HG03457 (cell line): ENCODE results near the gene DNAJC24.

ENCODE experiments used
- ATAC-seq: cut with Tn5 transposase; IDR thresholded peaks from one replicate; pipeline ENCODE4 v1.9.1; 2021; ENCODE audit warnings: moderate number of reproducible peaks; ENCODE audit not compliant: unreplicated experiment

Gene DNAJC24

DNA sequence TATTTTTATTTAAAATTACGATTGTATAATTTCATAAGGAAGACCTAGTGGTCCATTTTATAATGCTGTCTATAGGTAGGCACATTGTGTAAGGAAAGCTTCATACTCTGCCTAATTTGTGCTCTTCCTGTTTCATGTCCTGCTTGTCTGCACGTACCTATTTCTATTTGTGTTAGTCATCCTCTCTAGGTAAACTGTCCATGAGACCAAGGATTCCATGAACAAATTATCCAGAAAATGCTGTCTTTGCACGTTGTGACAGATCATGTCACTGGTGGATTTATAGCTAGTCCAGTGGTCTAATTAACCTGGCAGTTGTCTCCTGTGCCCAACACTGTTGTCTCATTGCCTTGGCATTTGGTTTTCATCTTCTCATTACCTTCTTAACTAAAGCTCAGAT is 44.7 kb downstream of the DNAJC24 start:
- ATAC-seq, result no peak

DNA sequence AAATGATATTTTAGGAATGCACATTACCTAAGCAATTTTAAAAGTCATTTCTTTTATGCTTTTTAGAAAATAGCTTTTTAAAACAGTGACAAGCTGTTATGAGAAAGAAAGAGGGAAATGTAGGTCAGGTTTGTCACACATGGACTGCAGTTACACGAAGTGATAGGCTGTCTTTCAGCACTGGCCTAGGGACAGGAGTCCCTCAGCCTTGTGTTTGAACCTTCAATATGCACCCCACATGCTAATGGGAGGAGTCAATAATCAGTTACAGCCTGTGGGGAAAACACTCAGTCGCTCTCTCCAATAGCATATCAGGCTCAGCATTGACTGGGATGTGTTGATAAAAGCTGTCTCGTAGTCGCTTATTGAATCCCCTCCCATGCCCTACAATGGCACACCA is 45.8 kb downstream of the DNAJC24 start:
- no peak for ATAC-seq

DNA sequence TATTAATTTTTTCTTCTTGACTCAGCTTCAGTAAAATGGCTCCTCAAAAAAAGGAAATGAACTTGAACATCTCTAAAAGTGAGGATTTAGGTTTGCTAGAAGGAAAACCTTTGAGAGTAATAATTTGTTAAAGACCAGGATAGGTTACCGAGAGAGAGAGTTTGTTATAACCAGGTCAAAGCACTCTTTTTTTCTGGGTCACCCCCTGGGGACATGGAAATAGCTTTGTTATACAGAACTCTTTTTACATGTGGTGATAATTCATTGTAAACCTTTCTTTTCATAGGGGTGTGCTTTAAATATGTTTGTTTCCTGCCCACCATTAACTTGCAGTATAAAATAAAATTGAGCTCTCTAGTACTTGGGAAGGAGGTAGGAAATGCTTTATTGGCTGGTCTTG is 47.7 kb downstream of the DNAJC24 start:
- no peak for ATAC-seq

DNA sequence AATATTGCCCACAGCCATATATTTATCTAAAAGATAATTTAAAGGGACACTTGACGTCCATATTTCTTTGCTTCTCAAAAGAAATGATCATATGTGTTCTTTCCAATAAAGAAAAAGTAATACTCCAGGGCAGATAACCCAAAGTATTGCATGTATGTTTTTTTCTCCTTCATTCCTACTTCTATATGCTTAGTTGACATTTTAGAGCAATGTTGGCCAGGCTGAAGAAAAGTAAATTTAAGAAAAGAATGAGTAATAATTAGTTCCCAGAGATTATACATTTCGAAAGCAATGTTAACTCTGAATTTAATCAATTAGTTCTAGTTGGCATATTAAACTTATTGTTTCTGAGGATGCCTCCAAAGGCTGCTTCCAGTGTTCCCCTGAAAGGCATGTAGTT is 48.2 kb downstream of the DNAJC24 start:
- no peak for ATAC-seq

DNA sequence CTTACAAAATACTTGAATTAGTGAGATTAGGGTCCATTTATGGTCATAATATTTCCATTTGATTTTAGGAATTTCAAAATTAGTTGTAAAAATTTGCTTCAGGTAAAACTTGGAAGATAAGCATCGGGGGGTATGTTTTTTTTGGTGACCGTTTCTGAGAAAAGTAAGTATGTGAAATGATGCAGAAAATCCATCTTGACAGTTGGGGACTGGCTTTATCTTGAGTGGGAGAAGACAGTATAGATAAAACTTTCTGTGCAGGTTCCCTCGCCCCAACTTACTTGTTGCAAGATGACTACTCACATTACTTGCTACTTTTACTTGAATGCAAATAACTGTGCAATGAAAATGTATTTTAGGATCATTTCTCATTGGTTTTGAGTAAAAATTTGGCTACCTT is 49.5 kb downstream of the DNAJC24 start:
- ATAC-seq, result no peak

DNA sequence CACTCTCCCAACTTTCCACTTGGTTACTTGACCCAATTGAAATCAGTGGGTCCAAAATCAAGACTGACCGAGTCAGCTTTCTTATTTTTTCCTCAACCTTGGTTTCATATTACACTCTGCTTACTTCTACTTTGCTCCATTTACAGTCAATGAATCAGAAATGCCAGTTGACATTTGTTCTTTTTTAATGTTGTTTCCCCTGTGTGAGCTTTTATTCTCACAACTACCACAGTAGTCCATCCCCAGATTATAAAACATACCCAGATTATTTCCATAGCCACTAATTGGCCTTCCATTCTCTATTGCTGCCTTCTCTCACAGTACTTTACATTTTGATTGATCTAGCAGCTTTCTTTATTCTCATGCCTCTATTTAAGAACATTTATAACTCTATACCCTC is 50.0 kb downstream of the DNAJC24 start:
- ATAC-seq, result no peak

DNA sequence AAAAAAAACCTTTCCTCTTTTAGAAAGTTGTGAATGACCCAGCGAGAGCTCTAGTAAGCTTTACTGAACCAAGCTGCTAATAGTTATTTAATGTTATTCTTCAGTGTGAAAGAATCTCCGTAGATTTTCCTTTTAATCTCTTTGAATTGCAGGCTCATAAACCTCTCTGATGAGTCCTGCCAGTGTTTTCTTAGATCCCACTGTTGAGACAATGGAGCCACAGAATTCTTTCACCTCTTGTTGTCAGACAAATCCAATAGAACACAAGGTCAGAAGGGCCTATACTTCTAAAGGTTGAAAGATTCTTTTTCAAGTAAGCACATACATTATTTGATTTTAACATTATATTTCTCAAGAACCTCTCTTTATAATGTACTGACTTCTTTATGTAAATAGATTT is 52.2 kb downstream of the DNAJC24 start:
- no peak for ATAC-seq

DNA sequence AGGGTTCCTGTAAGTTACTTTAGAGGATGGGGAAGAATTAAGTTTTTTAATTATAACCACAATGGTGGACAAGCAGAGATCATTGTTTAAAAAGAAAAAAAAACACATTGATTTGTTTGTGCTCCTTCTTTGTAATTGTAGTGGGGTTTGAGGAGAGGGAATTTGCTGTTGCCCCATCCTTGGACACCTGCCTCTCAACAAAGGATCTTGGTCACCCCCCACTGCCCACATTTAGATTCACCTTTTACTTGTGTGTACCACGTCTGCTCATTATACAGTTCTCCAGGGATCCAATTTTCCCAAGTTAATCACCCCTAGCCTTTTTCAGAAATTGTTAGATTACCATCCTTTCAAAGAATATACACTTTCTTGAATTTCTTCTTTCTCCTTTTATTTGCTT is 53.0 kb downstream of the DNAJC24 start:
- no peak for ATAC-seq

DNA sequence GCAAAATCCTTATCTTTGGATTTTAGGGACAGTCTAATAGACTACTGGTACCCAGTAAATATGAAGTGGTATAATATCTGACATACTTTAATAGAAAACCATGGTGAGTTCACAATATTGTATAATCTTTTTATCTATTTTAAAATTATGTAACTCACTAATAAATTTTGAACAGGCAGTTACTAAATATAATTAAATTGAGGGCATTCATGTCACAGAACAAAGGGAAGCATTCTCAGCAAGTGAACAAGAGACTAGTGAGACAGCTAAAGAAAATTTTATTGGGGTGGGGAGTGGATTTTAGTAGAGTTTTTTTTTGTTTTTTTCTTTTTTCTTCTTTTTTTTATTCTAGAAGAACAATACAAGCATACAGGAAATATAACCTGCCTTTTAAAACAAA is 55.0 kb downstream of the DNAJC24 start:
- no peak for ATAC-seq

DNA sequence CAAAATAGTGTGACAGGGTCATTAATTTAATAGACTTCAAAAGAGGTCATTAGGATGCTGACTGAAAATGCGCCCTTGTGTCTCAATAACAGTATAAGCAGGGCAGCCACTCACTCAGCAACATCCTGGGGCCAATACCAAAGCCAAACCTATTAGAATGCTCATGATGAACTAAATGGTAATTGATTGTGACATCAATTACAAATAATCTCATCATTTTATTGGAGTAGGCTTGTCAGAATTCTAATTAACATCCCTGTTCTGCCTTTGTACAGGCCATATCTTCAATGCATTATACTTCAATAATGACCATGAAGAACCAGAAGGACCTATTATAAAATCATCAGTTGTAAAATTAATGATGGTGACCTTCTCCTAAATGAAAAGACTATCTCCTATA is 64.2 kb downstream of the DNAJC24 start:
- ATAC-seq, result no peak

DNA sequence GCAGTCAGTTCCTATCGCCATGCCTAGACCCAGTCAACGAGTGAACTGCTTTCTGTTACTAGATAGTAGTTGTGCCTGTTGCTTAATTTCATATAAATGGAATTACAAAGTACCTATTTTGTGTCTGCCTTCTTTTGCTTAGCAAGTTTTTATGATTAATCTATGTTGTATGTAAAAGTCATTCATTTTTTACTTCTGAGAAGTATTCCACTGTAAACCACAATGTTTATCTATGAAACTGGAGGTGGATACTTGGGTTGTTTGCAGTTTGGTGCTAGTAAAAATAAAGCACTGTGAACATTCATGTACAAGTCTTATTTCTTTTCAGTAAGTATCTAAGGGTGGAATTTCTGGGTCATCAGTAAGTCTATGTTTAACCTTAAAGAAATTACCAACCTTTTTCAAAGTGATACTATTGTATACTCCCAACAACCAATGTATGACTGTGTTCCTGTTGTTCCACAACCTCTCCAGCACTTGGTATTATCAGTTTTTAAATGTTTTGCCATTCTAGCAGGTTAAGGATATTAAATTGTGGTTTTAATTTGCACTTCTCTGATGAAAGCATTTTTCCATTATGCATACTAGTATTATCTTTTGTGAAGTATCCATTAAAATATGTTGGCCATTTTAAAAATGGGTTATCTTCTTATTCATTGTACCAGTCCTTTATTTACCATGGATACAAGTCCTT is 68.2 kb downstream of the DNAJC24 start:
- ATAC-seq, result no peak

DNA sequence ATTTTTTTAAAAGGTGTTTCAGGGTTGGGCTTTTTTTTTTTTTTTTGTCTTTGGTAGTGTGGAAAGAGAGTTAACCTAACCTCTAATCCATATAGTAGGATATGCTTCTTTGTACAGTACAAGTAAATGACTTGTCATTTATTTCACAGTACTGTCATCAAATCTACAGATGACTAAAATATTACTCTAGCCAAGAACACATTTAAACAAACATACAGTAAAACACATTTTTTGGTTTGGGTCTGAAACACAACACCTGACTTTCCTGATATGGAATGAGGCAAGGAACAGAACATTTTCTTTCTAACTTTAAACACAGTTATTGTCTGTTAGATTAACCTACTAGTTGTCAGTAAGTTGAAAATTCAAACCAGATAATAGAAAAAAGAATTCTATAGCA is 71.6 kb downstream of the DNAJC24 start:
- ATAC-seq, result no peak

DNA sequence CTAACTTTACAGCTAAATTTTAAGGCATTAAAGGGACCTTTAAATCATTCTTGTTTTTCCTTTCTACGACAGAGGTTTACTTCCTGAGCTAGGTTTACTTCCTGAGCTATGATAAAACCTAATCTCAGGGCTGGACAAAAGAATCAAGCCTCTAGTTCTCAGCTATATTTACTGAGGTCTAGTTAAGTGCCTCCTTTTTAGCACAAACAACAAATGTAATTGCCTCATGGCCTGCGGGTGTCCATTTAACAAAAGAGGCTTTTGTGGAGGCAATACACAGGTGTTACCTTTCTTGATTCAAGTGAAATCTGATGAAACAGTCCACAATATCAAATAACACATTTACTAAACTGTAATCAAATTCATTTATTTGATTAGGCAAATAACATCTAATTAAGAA is 72.4 kb downstream of the DNAJC24 start:
- ATAC-seq, result no peak

DNA sequence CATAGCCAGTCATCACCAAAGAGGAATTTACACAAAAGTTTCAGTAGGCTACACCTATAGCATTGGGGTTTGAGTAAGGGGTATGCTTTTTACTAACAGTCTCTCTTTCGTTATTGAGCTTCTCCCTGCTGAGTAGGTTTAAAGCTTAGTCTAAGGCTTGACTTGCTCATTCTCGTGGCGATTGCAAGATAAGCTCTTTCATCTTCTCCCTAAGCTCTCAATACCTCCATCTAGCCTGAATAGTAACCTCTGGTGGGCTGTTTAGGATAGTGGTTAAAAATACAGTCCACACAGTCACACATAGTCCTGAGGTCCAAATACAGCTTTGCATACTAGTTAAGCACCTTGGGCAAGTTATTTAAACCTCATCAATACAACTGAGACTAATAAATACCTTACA is 74.1 kb downstream of the DNAJC24 start:
- ATAC-seq, result no peak

DNA sequence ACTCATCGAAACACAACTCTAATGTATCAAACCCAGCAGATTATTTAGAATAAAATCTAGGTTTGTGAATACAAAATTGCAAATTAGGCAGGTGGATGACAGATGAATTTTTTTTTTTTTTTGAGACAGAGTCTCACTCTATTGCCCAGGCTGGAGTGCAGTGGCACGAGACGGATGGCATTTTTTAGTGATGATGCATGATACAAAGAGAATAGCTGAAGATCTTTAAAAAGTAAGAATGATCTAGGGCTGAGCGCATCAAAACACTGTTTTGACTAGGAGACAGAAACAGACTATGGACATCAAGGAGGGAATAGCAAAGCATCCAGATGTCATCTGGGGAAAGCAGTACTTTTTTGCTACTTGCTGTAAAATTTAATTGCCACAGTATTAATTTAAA is 76.0 kb downstream of the DNAJC24 start:
- no peak for ATAC-seq

DNA sequence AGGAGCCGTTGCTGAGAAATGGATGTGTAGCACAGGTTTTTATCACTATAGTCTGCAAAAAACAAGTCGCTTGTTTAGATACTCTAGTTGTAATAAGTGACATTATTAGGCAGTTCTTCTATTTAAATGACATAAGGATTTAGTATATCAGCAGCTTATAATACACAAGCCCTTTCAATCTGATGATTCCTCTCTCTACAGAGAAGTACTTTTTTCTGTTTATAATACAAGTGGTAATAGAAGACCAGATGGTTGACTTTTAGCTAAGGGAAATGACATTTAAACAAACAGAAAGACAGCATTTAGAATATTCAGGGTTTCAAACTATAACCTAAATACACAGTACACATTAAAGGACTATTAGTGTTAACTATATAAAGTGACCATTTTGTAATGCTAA is 79.4 kb downstream of the DNAJC24 start:
- no peak for ATAC-seq

DNA sequence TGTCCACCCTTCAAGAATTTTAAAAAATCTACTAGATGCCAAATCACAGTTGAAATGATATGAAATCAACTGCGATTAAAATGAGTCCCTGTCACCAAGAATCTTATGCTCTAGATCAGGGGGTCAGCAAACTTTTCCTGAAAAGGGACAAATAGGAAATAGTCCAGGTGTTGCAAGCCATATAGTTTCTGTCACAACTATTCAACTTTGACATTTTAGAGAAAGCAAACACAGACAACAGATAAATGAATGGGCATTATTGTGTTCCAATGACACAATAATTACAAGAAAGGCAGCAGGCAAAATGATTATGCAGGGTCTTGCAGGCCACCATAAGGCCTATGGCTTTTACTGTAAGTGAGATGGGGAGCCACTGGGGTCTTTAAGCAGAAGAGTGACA is 81.2 kb downstream of the DNAJC24 start:
- ATAC-seq, result no peak

DNA sequence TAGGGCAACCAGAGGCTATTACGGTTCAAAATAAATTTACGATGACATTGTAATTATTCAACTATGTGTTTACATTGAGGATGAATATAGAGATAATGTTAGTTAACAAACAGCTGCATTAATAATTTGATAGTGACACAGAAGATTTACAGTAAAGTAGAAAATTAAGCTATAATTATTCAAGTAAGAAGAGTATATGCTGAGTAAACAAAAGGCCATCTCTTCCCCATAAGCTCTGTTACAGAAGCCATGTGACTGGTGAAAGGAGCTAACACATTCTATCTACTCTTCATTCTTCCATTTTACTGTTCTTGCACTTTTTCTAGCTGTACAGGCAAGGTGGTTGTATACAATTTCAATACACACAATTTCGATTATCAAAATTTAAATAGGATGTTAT is 85.5 kb downstream of the DNAJC24 start:
- ATAC-seq, result no peak

DNA sequence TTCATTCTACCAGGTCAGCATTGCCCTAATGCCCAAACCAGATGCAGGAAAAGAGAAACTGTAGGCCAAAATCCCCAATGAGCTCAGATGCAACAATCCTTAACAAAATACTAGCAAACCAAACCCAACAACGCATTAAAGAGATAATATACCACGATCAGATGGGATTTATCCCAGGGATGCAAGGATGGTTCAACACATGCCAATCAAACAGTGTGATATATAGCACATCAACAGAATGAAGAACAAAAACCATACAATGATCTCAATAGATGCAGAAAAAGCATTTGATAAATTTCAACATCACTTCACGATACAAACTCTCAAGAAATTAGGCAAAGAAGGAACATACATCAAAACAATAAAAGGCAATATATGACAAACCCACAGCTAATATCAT is 94.8 kb downstream of the DNAJC24 start:
- no peak for ATAC-seq

DNA sequence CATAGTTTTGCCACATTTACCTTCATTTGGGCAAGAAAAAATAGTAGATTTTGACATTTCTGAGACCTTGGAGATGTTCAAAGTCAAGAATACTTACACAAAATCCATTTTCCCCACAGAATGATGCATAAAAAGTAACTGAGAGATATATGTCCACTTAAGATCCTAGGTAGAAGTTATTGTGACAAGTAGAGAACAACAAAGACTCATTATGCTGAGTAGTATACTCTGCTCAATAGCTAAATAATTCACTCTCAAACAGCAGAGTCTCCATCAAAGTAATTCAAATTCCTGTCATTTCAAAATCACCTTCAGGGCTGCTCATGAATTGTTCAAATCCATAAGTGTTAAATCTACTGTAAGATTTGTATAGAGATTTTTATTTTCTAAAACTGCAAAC is 104.4 kb downstream of the DNAJC24 start:
- no peak for ATAC-seq

DNA sequence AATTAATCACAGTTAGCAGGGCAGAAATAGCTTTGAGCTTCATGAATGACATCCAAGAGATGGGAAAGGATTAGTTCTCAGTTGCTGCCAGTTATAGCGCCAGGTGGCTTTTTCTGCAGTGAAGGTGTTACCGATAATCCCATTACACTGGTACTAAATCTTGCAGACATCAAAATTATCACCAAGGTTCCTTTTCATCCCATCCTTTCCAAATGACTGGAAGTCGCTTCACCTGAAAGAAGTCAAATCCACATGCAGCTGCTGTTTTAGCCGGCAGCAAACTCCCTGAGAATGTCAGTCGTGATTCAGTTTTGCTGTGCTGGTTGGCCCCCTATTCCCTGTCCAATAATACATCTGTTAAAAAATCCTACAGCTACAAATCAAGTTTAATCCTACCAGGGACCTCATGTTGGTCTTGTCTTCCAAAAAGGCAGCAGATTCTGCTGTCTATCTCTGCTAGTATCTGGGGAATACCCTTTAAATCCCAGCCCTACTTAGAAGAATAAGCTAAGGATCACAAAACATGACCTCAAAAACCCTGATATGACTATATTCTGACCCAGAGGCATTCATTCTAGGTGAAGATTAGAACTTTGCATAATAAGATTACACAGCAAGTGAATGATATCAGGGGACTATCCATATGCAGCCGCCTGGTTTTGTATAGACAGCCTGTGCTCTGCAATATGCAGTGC is 108.0 kb downstream of the DNAJC24 start:
- ATAC-seq, result no peak

DNA sequence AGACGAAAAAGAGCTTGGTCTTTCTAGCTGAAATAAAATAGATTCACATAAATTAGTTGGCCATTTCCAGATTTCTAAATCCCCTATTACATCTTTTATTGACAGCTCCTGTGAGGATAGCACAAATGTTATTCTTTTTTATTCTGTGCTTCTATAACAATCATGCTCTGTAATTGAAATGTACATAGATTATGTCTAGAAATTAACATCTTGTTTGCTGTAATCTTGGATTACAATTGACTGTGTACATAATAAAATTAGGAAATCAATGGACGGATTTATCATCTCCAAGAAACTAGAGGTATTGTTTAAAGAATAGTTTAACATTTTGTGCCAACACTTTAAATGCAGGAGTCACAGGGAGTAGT is 108.5 kb downstream of the DNAJC24 start:
- no peak for ATAC-seq

DNA sequence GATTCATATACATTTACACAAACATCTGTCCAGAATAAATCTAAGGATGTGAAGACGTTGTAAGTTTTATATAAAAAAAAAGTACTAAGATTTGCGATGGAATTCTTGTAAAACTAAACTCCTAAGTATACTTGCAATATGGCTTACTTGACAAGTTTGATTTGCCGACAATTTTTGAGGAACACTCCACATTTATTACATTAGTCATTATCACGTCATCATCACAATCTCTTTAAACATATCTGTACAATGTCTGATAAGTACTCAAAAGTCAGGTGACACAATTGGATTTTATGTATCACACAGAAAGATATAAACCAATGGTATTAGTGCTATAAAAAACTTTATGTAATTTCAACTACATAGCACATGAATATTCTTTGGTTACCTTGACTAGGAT is 109.4 kb downstream of the DNAJC24 start:
- ATAC-seq, result no peak
